ENCODE data around the gene THBS3. TPM values are rescaled to one million over a fixed set of nuclear protein-coding genes. Genes with fewer than 3 reads are reported as not detected.

The THBS3 gene
- total and polyA plus RNA-seq, 2 of the 13 experiments (the other 11 are each of a cell fraction or from before 2014, with no cell fraction given): 0.86 to 3.6 TPM

GRCh38 chr1:155227261-155228095 lies 19.8 kb upstream of the THBS3 start (continued):
- TF ChIP-seq ZNF782 (CRISPR knock-in tag; IDR thresholded peaks at IDR 0.05; ENCODE audit: borderline replicate concordance) (no peak), IRF9 (CRISPR knock-in tag; IDR thresholded peaks at IDR 0.05; ENCODE audit: borderline replicate concordance) (no peak; the same call in 1 of the 2 replicates), ZNF678 (CRISPR knock-in tag; IDR thresholded peaks at IDR 0.05) (0 out of 2 replicates have a peak, but pooled peaks have one; percentile 5), ZNF18 (CRISPR knock-in tag; IDR thresholded peaks at IDR 0.05; ENCODE audit: insufficient replicate concordance) (no peak), CREB3 (CRISPR knock-in tag; IDR thresholded peaks at IDR 0.05) (no peak), ZSCAN29 (CRISPR knock-in tag; conservative IDR thresholded peaks at IDR 0.05) (no peak), RBM39 (IDR thresholded peaks at IDR 0.05; ENCODE audit: low read depth, low read length, poor library complexity, severe bottlenecking) (no peak), ZBTB25 (CRISPR knock-in tag; IDR thresholded peaks at IDR 0.05) (peak; percentile 48), HCFC1 (IDR thresholded peaks at IDR 0.05; ENCODE audit: low read depth, low read length) (0 out of 2 replicates have a peak, but pooled peaks have one; percentile 30), ZFX (CRISPR knock-in tag; IDR thresholded peaks at IDR 0.05; ENCODE audit: low read depth) (peak; percentile 73), JUND (CRISPR knock-in tag; IDR thresholded peaks at IDR 0.05) (no peak), IKZF1 (IDR thresholded peaks at IDR 0.05) (no peak), ZEB1 (IDR thresholded peaks at IDR 0.05; ENCODE audit: insufficient replicate concordance, low read depth) (no peak), ZNF879 (CRISPR knock-in tag; IDR thresholded peaks at IDR 0.05) (no peak), ZNF431 (CRISPR knock-in tag; IDR thresholded peaks at IDR 0.05; ENCODE audit: borderline replicate concordance, low read depth) (no peak), TEF (CRISPR knock-in tag; IDR thresholded peaks at IDR 0.05) (no peak), DNMT1 (CRISPR knock-in tag; IDR thresholded peaks at IDR 0.05) (0 out of 2 replicates have a peak, but pooled peaks have one; percentile 18), ATRX (CRISPR knock-in tag; IDR thresholded peaks at IDR 0.05; ENCODE audit: borderline replicate concordance) (no peak), ZIK1 (CRISPR knock-in tag; IDR thresholded peaks at IDR 0.05; ENCODE audit: borderline replicate concordance, low read depth) (no peak), SIX1 (CRISPR knock-in tag; IDR thresholded peaks at IDR 0.05; ENCODE audit: borderline replicate concordance) (no peak)
- TF ChIP-seq, protein P1, sequence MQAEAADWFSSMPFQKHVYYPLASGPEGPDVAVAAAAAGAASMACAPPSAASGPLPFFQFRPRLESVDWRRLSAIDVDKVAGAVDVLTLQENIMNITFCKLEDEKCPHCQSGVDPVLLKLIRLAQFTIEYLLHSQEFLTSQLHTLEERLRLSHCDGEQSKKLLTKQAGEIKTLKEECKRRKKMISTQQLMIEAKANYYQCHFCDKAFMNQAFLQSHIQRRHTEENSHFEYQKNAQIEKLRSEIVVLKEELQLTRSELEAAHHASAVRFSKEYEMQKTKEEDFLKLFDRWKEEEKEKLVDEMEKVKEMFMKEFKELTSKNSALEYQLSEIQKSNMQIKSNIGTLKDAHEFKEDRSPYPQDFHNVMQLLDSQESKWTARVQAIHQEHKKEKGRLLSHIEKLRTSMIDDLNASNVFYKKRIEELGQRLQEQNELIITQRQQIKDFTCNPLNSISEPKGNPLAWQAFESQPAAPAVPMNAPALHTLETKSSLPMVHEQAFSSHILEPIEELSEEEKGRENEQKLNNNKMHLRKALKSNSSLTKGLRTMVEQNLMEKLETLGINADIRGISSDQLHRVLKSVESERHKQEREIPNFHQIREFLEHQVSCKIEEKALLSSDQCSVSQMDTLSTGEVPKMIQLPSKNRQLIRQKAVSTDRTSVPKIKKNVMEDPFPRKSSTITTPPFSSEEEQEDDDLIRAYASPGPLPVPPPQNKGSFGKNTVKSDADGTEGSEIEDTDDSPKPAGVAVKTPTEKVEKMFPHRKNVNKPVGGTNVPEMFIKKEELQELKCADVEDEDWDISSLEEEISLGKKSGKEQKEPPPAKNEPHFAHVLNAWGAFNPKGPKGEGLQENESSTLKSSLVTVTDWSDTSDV (CRISPR knock-in tag; IDR thresholded peaks at IDR 0.05): no peak
